T follicular helper cell (primary cell): ENCODE data around the gene LRIF1.
"Not testable (repeated sequence)": the region's sequence is repeated elsewhere in the genome, so short reads cannot be mapped to it uniquely, and the experiment has no call there.

ENCODE experiments used
- DNase-seq: peaks from one replicate; pipeline ENCODE4 v3.0.0-alpha.2; 2020; ENCODE audit warnings: low read depth
- total RNA-seq, 2 experiments: gene quantifications; one replicate each; lab custom pipeline; 2026; lab: John Stamatoyannopoulos, UW

The LRIF1 gene
- 34.8 to 38.7 reads per million in 2 experiments for total RNA-seq

GRCh38 chr1:110963691-110964454 is at the start of gene LRIF1:
TSS of gene LRIF1 (minus strand) at chr1:110963922. CDS start at chr1:110963688, 234 bp downstream.
- peak; percentile 100 for DNase-seq

GRCh38 chr1:111008031-111008430 is 44.3 kb upstream of the LRIF1 start:
- no peak for DNase-seq

- DNase-seq: no peak
Measured at GRCh38 chr1:111006556-111006955, 42.8 kb upstream of the LRIF1 start.

- DNase-seq: not testable (repeated sequence)
Measured at GRCh38 chr1:110999607-111000006, 35.9 kb upstream of the LRIF1 start.

- DNase-seq: not testable (repeated sequence)
Measured at GRCh38 chr1:110992329-110992728, 28.6 kb upstream of the LRIF1 start.

- DNase-seq: not testable (repeated sequence)
Measured at GRCh38 chr1:110991295-110991694, 27.6 kb upstream of the LRIF1 start.

- no peak for DNase-seq
Measured at GRCh38 chr1:110990541-110990940, 26.8 kb upstream of the LRIF1 start.

- DNase-seq: no peak
Measured at GRCh38 chr1:110986407-110986891, 22.7 kb upstream of the LRIF1 start.

GRCh38 chr1:110982320-110982719 is 18.6 kb upstream of the LRIF1 start:
- DNase-seq: no peak

- DNase-seq: no peak
Measured at GRCh38 chr1:110979154-110979553, 15.4 kb upstream of the LRIF1 start.

- DNase-seq: no peak
Measured at GRCh38 chr1:110976089-110976488, 12.4 kb upstream of the LRIF1 start.

GRCh38 chr1:110975265-110975664 is 11.5 kb upstream of the LRIF1 start:
- no peak for DNase-seq

- DNase-seq: no peak
Measured at GRCh38 chr1:110967256-110967655, 3.5 kb upstream of the LRIF1 start.

- no peak for DNase-seq
Measured at GRCh38 chr1:110964455-110964903, 757 bp upstream of the LRIF1 start.

- peak; percentile 33 for DNase-seq
Measured at GRCh38 chr1:110962892-110963690, 631 bp downstream of the LRIF1 start.

GRCh38 chr1:110961902-110962301 is 1.8 kb downstream of the LRIF1 start:
- no peak for DNase-seq

- no peak for DNase-seq
Measured at GRCh38 chr1:110960777-110961420, 2.8 kb downstream of the LRIF1 start.

GRCh38 chr1:110957798-110958197 is 5.9 kb downstream of the LRIF1 start:
- no peak for DNase-seq

- no peak for DNase-seq
Measured at GRCh38 chr1:110956586-110956985, 7.1 kb downstream of the LRIF1 start.

GRCh38 chr1:110953031-110953430 is 10.7 kb downstream of the LRIF1 start:
- DNase-seq: no peak

GRCh38 chr1:110952031-110952430 is 11.7 kb downstream of the LRIF1 start:
- DNase-seq: no peak

- DNase-seq: no peak
Measured at GRCh38 chr1:110951161-110951560, 12.6 kb downstream of the LRIF1 start.
